GM21576 (cell line): ENCODE results near the gene CPA2.
"Not testable (repeated sequence)": the region's sequence is repeated elsewhere in the genome, so short reads cannot be mapped to it uniquely, and the experiment has no call there.

Experiments used
- ATAC-seq: cut with Tn5 transposase; IDR thresholded peaks from one replicate; pipeline ENCODE4 v1.9.1; 2021; ENCODE audit warnings: mild to moderate bottlenecking, moderate library complexity; ENCODE audit not compliant: unreplicated experiment

The CPA2 gene

GRCh38 chr7:130304878-130305277 lies 38.2 kb downstream of the CPA2 start:
- ATAC-seq, result no peak

GRCh38 chr7:130305433-130306042 lies 38.9 kb downstream of the CPA2 start:
- ATAC-seq, result no peak

GRCh38 chr7:130309986-130310385 lies 43.3 kb downstream of the CPA2 start:
- ATAC-seq, result no peak

GRCh38 chr7:130314305-130314704 lies 47.6 kb downstream of the CPA2 start:
- no peak for ATAC-seq

- ATAC-seq, result no peak
These were observed 52.9 kb downstream of the CPA2 start for GRCh38 chr7:130319541-130319940.

GRCh38 chr7:130321542-130322229 lies 55.0 kb downstream of the CPA2 start:
- not testable (repeated sequence) for ATAC-seq

GRCh38 chr7:130322615-130323014 lies 56.0 kb downstream of the CPA2 start:
- ATAC-seq, result no peak

GRCh38 chr7:130324306-130324943 lies 57.8 kb downstream of the CPA2 start:
- no peak for ATAC-seq

GRCh38 chr7:130329681-130330080 lies 63.0 kb downstream of the CPA2 start:
- no peak for ATAC-seq

GRCh38 chr7:130332259-130333053 lies 65.8 kb downstream of the CPA2 start:
- ATAC-seq, result no peak

- no peak for ATAC-seq
These were observed 67.2 kb downstream of the CPA2 start for GRCh38 chr7:130333832-130334231.

GRCh38 chr7:130334274-130334673 lies 67.6 kb downstream of the CPA2 start:
- no peak for ATAC-seq

GRCh38 chr7:130337410-130337971 lies 70.8 kb downstream of the CPA2 start:
- no peak for ATAC-seq

- ATAC-seq, result no peak
These were observed 71.6 kb downstream of the CPA2 start for GRCh38 chr7:130338233-130338632.
